HCT116 (cell line): ENCODE data around the gene ABHD12. TPM values are rescaled to one million over a fixed set of nuclear protein-coding genes. Genes with fewer than 3 reads are reported as not detected.

ENCODE experiments used
- ATAC-seq: fragments of 200-7000 bp; cut with Tn5 transposase; 2 replicates; pipeline ENCODE4 v1.9.1; 2020; ENCODE audit warnings: mild to moderate bottlenecking, moderate library complexity
- BruUV-seq: library from RNA; stranded (reverse); fragments of 400-500 nt; replicated peaks from 2 replicates; lab custom pipeline; 2021; lab: Mats Ljungman, UMichigan
- CTCF ChIA-PET: fragments of 300-600 bp; sonication (Branson Sonifier 250); formaldehyde crosslinking; loops from one replicate; lab custom pipeline; 2021; ENCODE audit warnings: antibody characterized with exemption; lab: Charles Lee
- POLR2A ChIA-PET: fragments of 300-600, 350-600 bp; sonication (Branson Sonifier 250); formaldehyde crosslinking; loops from one replicate; lab custom pipeline; 2021; ENCODE audit warnings: antibody characterized with exemption; lab: Charles Lee
- RAD21 ChIA-PET, 2 experiments: fragments of 300-600 bp; sonication (Branson Sonifier 250); formaldehyde crosslinking; loops; one replicate each; lab custom pipeline; 2023; ENCODE audit warnings: low total read pairs in 2 of 2; ENCODE audit not compliant: uncharacterized antibody in 2 of 2, unreplicated experiment in 2 of 2, low non-redundant PET in 1 of 2; lab: Charles Lee
- DNase-seq: peaks from one replicate; pipeline ENCODE4 v3.0.0-alpha.2; 2010; ENCODE audit warnings: low read depth, low spot score
- H2AFZ ChIP-seq: fragments of 200-600 bp; shearing (Covaris generic), sonication (generic); 2 replicates; pipeline ENCODE4 v1.6.1; 2017; ENCODE audit warnings: low read depth, mixed run types, mixed read lengths, antibody characterized with exemption, low read length; ENCODE audit not compliant: poor library complexity, severe bottlenecking
- H3K27ac ChIP-seq: 2 replicates; pipeline ENCODE4 v1.5.1; 2012; ENCODE audit warnings: low read depth, low read length
- H3K27me3 ChIP-seq: fragments of 200-600 bp; sonication (generic); 2 replicates; pipeline ENCODE4 v1.6.1; 2016; ENCODE audit warnings: mixed run types, low read length, mixed read lengths; ENCODE audit not compliant: insufficient read depth
- H3K36me3 ChIP-seq, 2 experiments: fragments of 200-500 bp in 1 of 2; fragments of 200-600 bp in 1 of 2; sonication (Bioruptor generic) in 1 of 2; sonication (generic) in 1 of 2; 2 replicates each; pipeline versions ENCODE4 v1.5.1 to v1.6.1; 2014 to 2016; ENCODE audit warnings: low read length in 2 of 2, inconsistent platforms in 1 of 2, mixed read lengths in 1 of 2, mixed run types in 1 of 2; ENCODE audit not compliant: insufficient read depth in 2 of 2, control insufficient read depth in 1 of 2
- H3K4me1 ChIP-seq, 2 experiments: fragments of 200-600 bp in 1 of 2; sonication (generic) in 1 of 2; 2 replicates each; pipeline versions ENCODE4 v1.5.1 to v1.6.1; 2012 to 2017; ENCODE audit warnings: low read length in 2 of 2, inconsistent platforms in 1 of 2, mild to moderate bottlenecking in 1 of 2, mixed read lengths in 1 of 2, mixed run types in 1 of 2, moderate library complexity in 1 of 2; ENCODE audit not compliant: insufficient read depth in 2 of 2, control insufficient read depth in 1 of 2
- H3K4me2 ChIP-seq: fragments of 200-600 bp; sonication (generic); 2 replicates; pipeline ENCODE4 v1.6.1; 2017; ENCODE audit warnings: mixed run types, low read length, mixed read lengths
- H3K4me3 ChIP-seq, 2 experiments: fragments of 200-600 bp in 1 of 2; sonication (generic) in 1 of 2; replicated peaks in 1 of 2; 2 replicates each; pipeline ENCODE4 v1.5.1; 2011 to 2016; ENCODE audit warnings: low read length in 2 of 2, control low read depth in 1 of 2, low read depth in 1 of 2, mild to moderate bottlenecking in 1 of 2, mixed read lengths in 1 of 2, mixed run types in 1 of 2
- H3K79me2 ChIP-seq: fragments of 200-600 bp; sonication (generic); 2 replicates; pipeline ENCODE4 v1.6.1; 2017; ENCODE audit warnings: mild to moderate bottlenecking, mixed run types, low read length, moderate library complexity, mixed read lengths; ENCODE audit not compliant: insufficient read depth
- H3K9ac ChIP-seq: fragments of 200-600 bp; sonication (generic); 2 replicates; pipeline ENCODE4 v1.6.1; 2016; ENCODE audit warnings: low read length, mixed read lengths
- H3K9me2 ChIP-seq: fragments of 200-600 bp; sonication (generic), shearing (Covaris generic); 2 replicates; pipeline ENCODE4 v1.6.1; 2017; ENCODE audit warnings: mixed run types, mild to moderate bottlenecking, moderate library complexity; ENCODE audit not compliant: insufficient read depth
- H3K9me3 ChIP-seq, 2 experiments: fragments of 200-500 bp in 1 of 2; fragments of 200-600 bp in 1 of 2; sonication (Bioruptor generic) in 1 of 2; sonication (generic) in 1 of 2; 2 replicates each; pipeline ENCODE4 v1.6.1; 2014 to 2017; ENCODE audit warnings: low read length in 2 of 2, mixed read lengths in 2 of 2, inconsistent platforms in 1 of 2, low read depth in 1 of 2, mild to moderate bottlenecking in 1 of 2, mixed run types in 1 of 2, moderate library complexity in 1 of 2; ENCODE audit not compliant: control insufficient read depth in 1 of 2, insufficient read depth in 1 of 2
- H4K20me1 ChIP-seq: fragments of 200-600 bp; sonication (generic), shearing (Covaris generic); 2 replicates; pipeline ENCODE4 v1.6.1; 2017; ENCODE audit warnings: mixed run types, mild to moderate bottlenecking, moderate library complexity; ENCODE audit not compliant: insufficient read depth
- CBX3 ChIP-seq: IDR thresholded peaks from 2 replicates; pipeline ENCODE4 v1.6.1; 2012; ENCODE audit warnings: low read depth
- EZH2 ChIP-seq: fragments of 200-600 bp; sonication (generic); IDR thresholded peaks from 2 replicates; pipeline ENCODE4 v1.6.1; 2017; ENCODE audit warnings: antibody characterized with exemption, mixed run types
- EZH2phosphoT487 ChIP-seq: fragments of 200-600 bp; IDR thresholded peaks from 2 replicates; pipeline ENCODE4 v1.6.1; 2018; ENCODE audit warnings: antibody characterized with exemption, borderline replicate concordance
- JUND ChIP-seq: IDR thresholded peaks from 2 replicates; pipeline ENCODE4 v1.6.1; 2012
- POLR2A ChIP-seq: IDR thresholded peaks from 2 replicates; pipeline ENCODE4 v1.7.0; 2011; ENCODE audit warnings: borderline replicate concordance; ENCODE audit not compliant: insufficient read depth, insufficient read length; ENCODE audit errors: extremely low read depth
- RAD21 ChIP-seq: IDR thresholded peaks from 2 replicates; pipeline ENCODE4 v1.6.1; 2012; ENCODE audit warnings: low read depth, mild to moderate bottlenecking
- SIN3A ChIP-seq: IDR thresholded peaks from 2 replicates; pipeline ENCODE4 v1.6.1; 2012; ENCODE audit warnings: low read depth
- SP1 ChIP-seq: IDR thresholded peaks from 2 replicates; pipeline ENCODE4 v1.6.1; 2012; ENCODE audit warnings: low read depth
- TCF7L2 ChIP-seq: IDR thresholded peaks from 2 replicates; pipeline ENCODE4 v1.7.0; 2011; ENCODE audit warnings: borderline replicate concordance, inconsistent platforms; ENCODE audit not compliant: insufficient read depth, insufficient read length; ENCODE audit errors: extremely low read depth
- ZFX ChIP-seq: fragments of 450-650 bp; IDR thresholded peaks from 2 replicates; pipeline ENCODE4 v1.6.1; 2017
- ZNF274 ChIP-seq: fragments of 200-500 bp; sonication (Bioruptor generic); IDR thresholded peaks from 2 replicates; pipeline ENCODE4 v1.6.1; 2014; ENCODE audit warnings: mild to moderate bottlenecking, low read depth, low read length, inconsistent platforms
- intact Hi-C: fragments of 100-400 bp; cut with micrococcal nuclease; formaldehyde crosslinking; loops from 2 replicates; pipeline ENCODE4 v1.10.0; 2022
- total RNA-seq: library from RNA; stranded (reverse); gene quantifications from one replicate; pipeline ENCODE4 v1.2.1, GENCODE V29; 2021; ENCODE audit not compliant: unreplicated experiment
- TF ChIP-seq, protein P1 (sequence below), 3 experiments: fragments of 200-600 bp in 1 of 3; sonication (generic) in 1 of 3; IDR thresholded peaks in 2 of 3; conservative IDR thresholded peaks in 1 of 3; 2 replicates each; pipeline ENCODE4 v1.5.1; 2012 to 2017; ENCODE audit warnings: low read depth in 2 of 3, low read length in 2 of 3, antibody characterized with exemption in 1 of 3, borderline replicate concordance in 1 of 3, control low read depth in 1 of 3, mild to moderate bottlenecking in 1 of 3, mixed read lengths in 1 of 3, mixed run types in 1 of 3, moderate library complexity in 1 of 3; ENCODE audit not compliant: insufficient read depth in 1 of 3
- TF ChIP-seq, protein P2 (sequence below): IDR thresholded peaks from 2 replicates; pipeline ENCODE4 v1.6.1; 2012; ENCODE audit warnings: low read depth

Gene ABHD12
- total RNA-seq, 1 experiment from 2014 or later, result 31.7 TPM

DNA sequence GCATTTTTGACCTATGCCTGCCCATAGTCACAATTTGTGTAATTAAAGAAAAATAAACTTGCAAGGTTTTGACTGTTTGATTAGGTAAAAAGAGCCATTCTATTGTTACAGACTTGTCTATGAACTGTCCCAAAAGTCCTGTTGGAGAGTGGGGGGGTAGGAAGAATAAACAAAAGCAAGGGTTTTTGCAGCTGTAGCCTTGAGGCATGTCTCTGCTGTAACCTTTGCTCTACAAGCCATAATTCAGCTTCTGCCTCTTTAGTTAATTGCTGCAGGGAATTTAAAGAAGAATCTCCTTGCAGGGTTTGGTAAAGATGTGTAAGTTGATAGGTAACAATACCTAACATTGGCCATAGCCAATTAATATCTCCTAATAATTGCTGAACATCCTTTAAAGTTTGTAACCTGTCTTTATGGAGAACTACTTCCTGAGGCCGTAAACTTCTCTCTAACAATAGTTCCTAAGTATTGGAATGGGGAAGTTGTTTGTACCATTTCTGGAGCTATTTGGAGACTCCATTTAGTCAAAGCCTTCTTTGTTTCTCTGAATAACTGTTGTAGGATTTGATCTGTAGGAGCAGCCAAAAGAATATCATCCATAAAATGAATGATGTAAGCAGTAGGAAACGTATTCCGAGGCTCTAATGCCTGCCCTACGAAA is 7.9 kb upstream of the ABHD12 start:
- Histone ChIP-seq H3K4me3 (no peak overlapping the region), H3K9me3 (peaks cover 0 to 8% of the 10 kb centered on the region in 2 experiments; a peak in 2 of 4 replicates), H3K9ac (no peak overlapping the region), H3K27me3 (no peaks in the 10 kb centered on the region), H3K4me2 (no peak overlapping the region), H3K27ac (no peak overlapping the region), H3K79me2 (no peaks in the 10 kb centered on the region), H3K9me2 (no peaks in the 10 kb centered on the region), H3K36me3 (no peaks in the 10 kb centered on the region)
- ATAC-seq (no peak), DNase-seq (no peak)
- CTCF ChIA-PET, result interaction anchor here (0.7 to 3.3 kb wide), 11 partner anchors 8 to 404 kb away, joined by 3 to 44 read pairs (median 9); partner anchors contain the start of genes ABHD12 and GINS1
- TF ChIP-seq SP1 (0 out of 2 replicates have a peak, but pooled peaks have one; percentile 13), RAD21 (no peak), JUND (no peak)
- TF ChIP-seq, all 23 proteins: peak for 1
- ChIA-PET POLR2A (interaction anchor here (0.9 to 1.5 kb wide), 4 partner anchors 9 to 404 kb away, joined by 3 to 4 read pairs (median 3); partner anchors contain the start of gene GINS1), RAD21 (interaction anchor here (0.8 to 1.5 kb wide), 3 partner anchors 89 to 103 kb away, joined by 3 to 6 read pairs (median 3); no protein-coding TSS in a partner anchor)
- H3K4me1 ChIP-seq, result 0 out of 4 replicates have a peak, but pooled peaks cover 0 to 2% of the 10 kb centered on the region in 2 experiments
- H2AFZ ChIP-seq, result no peak overlapping the region
- intact Hi-C loops, result loop anchor here (1.0 to 10.0 kb wide), 3 partner anchors 104 to 406 kb away; partner anchors contain the start of gene APMAP
- no peaks in the 10 kb centered on the region for H4K20me1 ChIP-seq
- no TSS peak for BruUV-seq

DNA sequence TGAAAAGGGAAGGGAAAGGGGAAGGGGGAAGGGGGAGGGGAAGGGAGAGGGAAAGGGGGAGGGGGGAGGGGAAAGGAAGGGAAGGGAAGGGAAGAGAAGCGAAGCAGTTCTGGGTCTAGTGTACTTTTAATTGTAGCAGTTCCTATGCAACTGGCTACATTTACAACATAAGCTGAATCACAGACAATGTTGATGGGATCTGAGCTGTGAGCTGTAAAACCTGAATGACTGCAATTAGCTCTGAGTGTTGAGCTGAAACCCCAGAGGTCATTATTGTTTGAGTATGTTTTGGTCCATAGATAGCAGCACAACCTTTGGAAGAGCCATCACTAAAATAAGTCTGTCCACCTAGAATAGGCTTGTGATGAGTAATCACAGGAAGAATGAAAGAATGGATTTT is 7.2 kb upstream of the ABHD12 start:
- H3K79me2 ChIP-seq, result no peaks in the 10 kb centered on the region
- no peak overlapping the region for H3K27ac ChIP-seq
- POLR2A ChIA-PET, result no interaction called here
- peaks cover 0 to 3% of the 10 kb centered on the region in 2 experiments; a peak in 1 of 4 replicates for H3K9me3 ChIP-seq
- no TSS peak for BruUV-seq
- H3K9me2 ChIP-seq, result no peaks in the 10 kb centered on the region
- RAD21 ChIA-PET, result interaction anchor here in 1 of 2 experiments (0.7 to 1.5 kb wide), 2 partner anchors 102 to 104 kb away, joined by 3 read pairs; no protein-coding TSS in a partner anchor
- TF ChIP-seq TCF7L2 (no peak), EZH2phosphoT487 (no peak), POLR2A (no peak), CBX3 (no peak), ZNF274 (no peak), EZH2 (no peak), SIN3A (no peak), JUND (no peak), SP1 (no peak), ZFX (no peak)
- TF ChIP-seq, protein P1, sequence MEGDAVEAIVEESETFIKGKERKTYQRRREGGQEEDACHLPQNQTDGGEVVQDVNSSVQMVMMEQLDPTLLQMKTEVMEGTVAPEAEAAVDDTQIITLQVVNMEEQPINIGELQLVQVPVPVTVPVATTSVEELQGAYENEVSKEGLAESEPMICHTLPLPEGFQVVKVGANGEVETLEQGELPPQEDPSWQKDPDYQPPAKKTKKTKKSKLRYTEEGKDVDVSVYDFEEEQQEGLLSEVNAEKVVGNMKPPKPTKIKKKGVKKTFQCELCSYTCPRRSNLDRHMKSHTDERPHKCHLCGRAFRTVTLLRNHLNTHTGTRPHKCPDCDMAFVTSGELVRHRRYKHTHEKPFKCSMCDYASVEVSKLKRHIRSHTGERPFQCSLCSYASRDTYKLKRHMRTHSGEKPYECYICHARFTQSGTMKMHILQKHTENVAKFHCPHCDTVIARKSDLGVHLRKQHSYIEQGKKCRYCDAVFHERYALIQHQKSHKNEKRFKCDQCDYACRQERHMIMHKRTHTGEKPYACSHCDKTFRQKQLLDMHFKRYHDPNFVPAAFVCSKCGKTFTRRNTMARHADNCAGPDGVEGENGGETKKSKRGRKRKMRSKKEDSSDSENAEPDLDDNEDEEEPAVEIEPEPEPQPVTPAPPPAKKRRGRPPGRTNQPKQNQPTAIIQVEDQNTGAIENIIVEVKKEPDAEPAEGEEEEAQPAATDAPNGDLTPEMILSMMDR (IDR thresholded peaks at IDR 0.05 in 2 of 3, conservative IDR thresholded peaks at IDR 0.05 in 1 of 3; ENCODE audit: borderline replicate concordance in 1 of 3, insufficient read depth in 1 of 3, low read depth in 2 of 3, low read length in 2 of 3), result no peak
- TF ChIP-seq, protein P2, sequence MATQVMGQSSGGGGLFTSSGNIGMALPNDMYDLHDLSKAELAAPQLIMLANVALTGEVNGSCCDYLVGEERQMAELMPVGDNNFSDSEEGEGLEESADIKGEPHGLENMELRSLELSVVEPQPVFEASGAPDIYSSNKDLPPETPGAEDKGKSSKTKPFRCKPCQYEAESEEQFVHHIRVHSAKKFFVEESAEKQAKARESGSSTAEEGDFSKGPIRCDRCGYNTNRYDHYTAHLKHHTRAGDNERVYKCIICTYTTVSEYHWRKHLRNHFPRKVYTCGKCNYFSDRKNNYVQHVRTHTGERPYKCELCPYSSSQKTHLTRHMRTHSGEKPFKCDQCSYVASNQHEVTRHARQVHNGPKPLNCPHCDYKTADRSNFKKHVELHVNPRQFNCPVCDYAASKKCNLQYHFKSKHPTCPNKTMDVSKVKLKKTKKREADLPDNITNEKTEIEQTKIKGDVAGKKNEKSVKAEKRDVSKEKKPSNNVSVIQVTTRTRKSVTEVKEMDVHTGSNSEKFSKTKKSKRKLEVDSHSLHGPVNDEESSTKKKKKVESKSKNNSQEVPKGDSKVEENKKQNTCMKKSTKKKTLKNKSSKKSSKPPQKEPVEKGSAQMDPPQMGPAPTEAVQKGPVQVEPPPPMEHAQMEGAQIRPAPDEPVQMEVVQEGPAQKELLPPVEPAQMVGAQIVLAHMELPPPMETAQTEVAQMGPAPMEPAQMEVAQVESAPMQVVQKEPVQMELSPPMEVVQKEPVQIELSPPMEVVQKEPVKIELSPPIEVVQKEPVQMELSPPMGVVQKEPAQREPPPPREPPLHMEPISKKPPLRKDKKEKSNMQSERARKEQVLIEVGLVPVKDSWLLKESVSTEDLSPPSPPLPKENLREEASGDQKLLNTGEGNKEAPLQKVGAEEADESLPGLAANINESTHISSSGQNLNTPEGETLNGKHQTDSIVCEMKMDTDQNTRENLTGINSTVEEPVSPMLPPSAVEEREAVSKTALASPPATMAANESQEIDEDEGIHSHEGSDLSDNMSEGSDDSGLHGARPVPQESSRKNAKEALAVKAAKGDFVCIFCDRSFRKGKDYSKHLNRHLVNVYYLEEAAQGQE, result no peak
- H4K20me1 ChIP-seq, result no peaks in the 10 kb centered on the region
- H3K4me1 ChIP-seq, result 0 out of 4 replicates have a peak, but pooled peaks cover 0 to 2% of the 10 kb centered on the region in 2 experiments
- no peaks in the 10 kb centered on the region for H3K36me3 ChIP-seq
- no peak for DNase-seq
- H3K4me3 ChIP-seq, result no peak overlapping the region
- intact Hi-C loops, result loop anchor here (2.0 to 10.0 kb wide), 2 partner anchors 333 to 405 kb away; partner anchors contain the start of gene APMAP
- CTCF ChIA-PET, result interaction anchor here (0.8 to 3.3 kb wide), 7 partner anchors 10 to 404 kb away, joined by 3 to 44 read pairs (median 19); partner anchors contain the start of gene GINS1
- no peak for ATAC-seq
- H3K9ac ChIP-seq, result no peak overlapping the region
- H3K4me2 ChIP-seq, result no peak overlapping the region
- H2AFZ ChIP-seq, result no peak overlapping the region
- H3K27me3 ChIP-seq, result no peaks in the 10 kb centered on the region
